Glutamatergic neuron (in vitro differentiated cells): ENCODE measurements around the gene CNTRL. TPM values are rescaled to one million over a fixed set of nuclear protein-coding genes. Genes with fewer than 3 reads are reported as not detected.

ENCODE experiments used
- DNase-seq: peaks from one replicate; pipeline ENCODE4 v3.0.0; 2022
- H3K27ac Mint-ChIP-seq: one replicate; pipeline ENCODE4 v1.8.0; 2020; ENCODE audit warnings: mild to moderate bottlenecking, mixed read lengths, inconsistent platforms; ENCODE audit not compliant: unreplicated experiment
- H3K27me3 Mint-ChIP-seq: one replicate; pipeline ENCODE4 v1.8.0; 2020; ENCODE audit warnings: mild to moderate bottlenecking, moderate library complexity, mixed read lengths, inconsistent platforms; ENCODE audit not compliant: unreplicated experiment
- H3K36me3 Mint-ChIP-seq: one replicate; pipeline ENCODE4 v1.8.0; 2020; ENCODE audit warnings: mild to moderate bottlenecking, mixed read lengths, inconsistent platforms; ENCODE audit not compliant: unreplicated experiment
- H3K4me1 Mint-ChIP-seq: one replicate; pipeline ENCODE4 v1.8.0; 2020; ENCODE audit warnings: mild to moderate bottlenecking, low read depth, mixed read lengths, inconsistent platforms; ENCODE audit not compliant: unreplicated experiment
- H3K4me3 Mint-ChIP-seq: one replicate; pipeline ENCODE4 v1.8.0; 2020; ENCODE audit warnings: mild to moderate bottlenecking, mixed read lengths, inconsistent platforms; ENCODE audit not compliant: unreplicated experiment
- H3K9me3 Mint-ChIP-seq: one replicate; pipeline ENCODE4 v1.8.0; 2020; ENCODE audit warnings: mild to moderate bottlenecking, moderate library complexity, mixed read lengths, inconsistent platforms; ENCODE audit not compliant: unreplicated experiment
- total RNA-seq: library from RNA; stranded (reverse); fragmentation: NEBNext Ultra II Directional; extraction: Animal tissue kit (Norgen Biotek cat#: 25700); gene quantifications from one replicate; pipeline ENCODE4 v1.2.1, GENCODE V29; 2021; ENCODE audit not compliant: unreplicated experiment
- TF ChIP-seq, protein P1 (sequence below): fragments of 200-600 bp; sonication (generic); IDR thresholded peaks from one replicate; pipeline ENCODE4 v1.5.0; 2021; ENCODE audit not compliant: partially characterized antibody, unreplicated experiment

The CNTRL gene
- total RNA-seq, 1 donor from 2014 or later = 9.5 TPM

DNA sequence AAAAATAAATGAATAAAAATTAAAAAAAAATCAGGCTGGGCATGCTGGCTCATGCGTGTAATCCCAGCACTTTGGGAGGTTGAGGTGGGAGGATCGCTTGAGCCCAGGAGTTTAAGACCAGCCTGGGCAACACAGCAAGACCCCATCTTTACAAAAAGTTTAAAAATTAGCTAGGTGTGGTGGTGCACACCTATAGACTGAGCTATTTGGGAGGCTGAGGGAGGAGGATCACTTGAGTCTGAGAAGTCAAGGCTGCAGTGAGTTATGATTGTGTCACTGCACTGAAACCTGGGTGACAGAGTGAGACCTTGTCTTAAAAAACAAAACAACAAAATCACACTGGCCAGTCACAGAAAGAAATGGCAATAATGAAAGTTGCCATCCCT is 3.4 kb upstream of the CNTRL start:
- Mint-ChIP-seq H3K4me1 (peaks cover 4% of the 10 kb centered on the region), H3K27me3 (peaks cover 13% of the 10 kb centered on the region), H3K4me3 (no peak overlapping the region), H3K36me3 (peaks cover 13% of the 10 kb centered on the region), H3K27ac (no peak overlapping the region), H3K9me3 (no peaks in the 10 kb centered on the region)
- DNase-seq = no peak
- TF ChIP-seq, protein P1, sequence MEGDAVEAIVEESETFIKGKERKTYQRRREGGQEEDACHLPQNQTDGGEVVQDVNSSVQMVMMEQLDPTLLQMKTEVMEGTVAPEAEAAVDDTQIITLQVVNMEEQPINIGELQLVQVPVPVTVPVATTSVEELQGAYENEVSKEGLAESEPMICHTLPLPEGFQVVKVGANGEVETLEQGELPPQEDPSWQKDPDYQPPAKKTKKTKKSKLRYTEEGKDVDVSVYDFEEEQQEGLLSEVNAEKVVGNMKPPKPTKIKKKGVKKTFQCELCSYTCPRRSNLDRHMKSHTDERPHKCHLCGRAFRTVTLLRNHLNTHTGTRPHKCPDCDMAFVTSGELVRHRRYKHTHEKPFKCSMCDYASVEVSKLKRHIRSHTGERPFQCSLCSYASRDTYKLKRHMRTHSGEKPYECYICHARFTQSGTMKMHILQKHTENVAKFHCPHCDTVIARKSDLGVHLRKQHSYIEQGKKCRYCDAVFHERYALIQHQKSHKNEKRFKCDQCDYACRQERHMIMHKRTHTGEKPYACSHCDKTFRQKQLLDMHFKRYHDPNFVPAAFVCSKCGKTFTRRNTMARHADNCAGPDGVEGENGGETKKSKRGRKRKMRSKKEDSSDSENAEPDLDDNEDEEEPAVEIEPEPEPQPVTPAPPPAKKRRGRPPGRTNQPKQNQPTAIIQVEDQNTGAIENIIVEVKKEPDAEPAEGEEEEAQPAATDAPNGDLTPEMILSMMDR = no peak

DNA sequence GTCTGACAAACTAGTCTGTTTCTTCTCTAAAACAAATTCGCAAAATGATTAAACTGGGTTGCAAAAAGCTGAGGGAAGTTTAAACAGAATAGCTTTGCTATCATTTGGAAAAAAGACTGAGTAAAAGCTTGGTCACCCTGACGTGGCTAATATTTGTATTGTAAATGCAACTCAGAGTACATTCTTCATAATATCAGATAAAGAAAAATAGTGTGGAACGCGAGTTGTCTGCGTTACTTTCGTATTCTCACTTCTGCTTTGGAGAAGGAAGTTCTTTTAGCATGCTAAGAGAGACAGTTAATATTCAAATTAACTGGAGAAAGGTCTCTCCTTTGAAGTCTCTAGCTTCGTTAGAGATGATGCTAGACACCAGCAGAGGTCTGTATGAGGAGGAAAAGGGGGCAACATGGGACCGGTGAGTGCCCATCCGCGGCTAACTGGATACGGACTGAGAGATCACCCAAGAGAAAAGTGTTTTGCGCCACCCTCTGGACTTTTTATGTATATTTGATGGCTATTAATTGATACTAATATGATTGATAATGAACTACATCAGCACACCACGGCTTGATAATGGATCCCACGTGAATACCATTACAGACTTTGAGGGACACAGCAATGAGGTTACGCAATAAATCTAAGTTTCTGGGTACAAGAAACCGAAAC is 2.9 kb upstream of the CNTRL start:
- DNase-seq = no peak
- Mint-ChIP-seq H3K4me3 (no peak overlapping the region), H3K9me3 (no peaks in the 10 kb centered on the region), H3K36me3 (peaks cover 13% of the 10 kb centered on the region), H3K4me1 (peaks cover 4% of the 10 kb centered on the region), H3K27me3 (peaks cover 17% of the 10 kb centered on the region), H3K27ac (no peak overlapping the region)
- TF ChIP-seq, protein P1 = no peak

DNA sequence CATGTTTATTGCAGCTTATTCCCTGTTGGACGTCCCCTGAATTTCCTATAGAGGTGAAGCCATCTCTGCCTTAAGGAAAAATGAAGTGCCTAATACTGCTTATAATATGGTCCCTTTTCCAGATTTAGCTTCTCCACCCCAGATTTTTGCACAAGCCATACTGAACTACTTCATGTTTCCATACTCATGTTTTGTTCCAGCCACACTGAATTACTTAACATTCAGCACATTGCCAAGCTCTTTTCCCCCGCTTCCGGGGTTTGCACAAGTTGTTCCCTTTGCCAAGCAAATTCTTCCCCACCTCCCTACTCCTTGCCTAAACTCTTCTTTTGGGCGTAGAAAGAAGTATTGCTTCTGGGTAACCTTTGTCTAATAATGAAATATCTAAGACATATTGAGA is 1.7 kb upstream of the CNTRL start:
- Mint-ChIP-seq H3K4me1 (peaks cover 4% of the 10 kb centered on the region), H3K27me3 (peaks cover 17% of the 10 kb centered on the region), H3K36me3 (peaks cover 8% of the 10 kb centered on the region), H3K27ac (no peak overlapping the region), H3K9me3 (no peaks in the 10 kb centered on the region), H3K4me3 (no peak overlapping the region)
- TF ChIP-seq, protein P1 = no peak
- no peak for DNase-seq

DNA sequence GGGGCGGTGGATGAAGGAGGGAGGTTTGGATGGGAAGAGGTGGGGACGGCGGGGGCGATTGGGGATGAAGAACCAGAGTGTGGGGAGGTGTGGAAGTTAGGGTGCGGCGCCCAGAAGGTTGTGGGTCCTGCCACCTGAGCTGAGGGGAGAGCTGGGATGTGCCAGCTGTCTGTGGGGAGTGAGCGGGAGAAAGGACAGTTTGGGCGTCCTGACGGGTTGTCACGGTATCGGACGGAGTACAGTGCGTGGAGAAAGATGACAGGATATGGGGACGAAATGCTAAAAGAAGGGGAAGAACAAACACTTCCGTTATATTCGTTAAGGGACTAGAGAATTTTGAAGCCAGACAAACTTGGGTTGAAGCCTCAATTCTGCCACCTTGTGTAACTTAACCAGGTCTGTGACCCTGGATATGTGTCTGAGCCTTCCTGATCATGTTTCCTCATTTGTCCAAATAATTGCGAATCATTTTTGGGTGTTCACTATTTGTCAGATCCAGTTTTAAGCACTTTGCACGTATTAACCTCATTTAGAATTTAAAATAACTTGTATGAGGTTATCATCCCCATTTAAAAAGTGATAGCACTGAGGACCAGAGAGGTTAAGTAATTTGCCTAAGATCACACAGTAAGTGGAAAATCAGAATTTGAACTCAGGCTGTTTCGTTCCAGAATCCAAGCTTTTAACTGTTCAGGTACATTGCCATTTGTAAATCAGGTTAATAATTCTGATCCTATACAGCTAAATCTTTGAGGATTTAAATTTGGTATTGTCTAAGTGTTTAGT is 689 bp downstream of the CNTRL start:
- Mint-ChIP-seq H3K36me3 (peaks cover 4% of the 10 kb centered on the region), H3K4me1 (peaks cover 4% of the 10 kb centered on the region), H3K9me3 (no peaks in the 10 kb centered on the region), H3K27ac (peak overlapping the region; percentile 74), H3K27me3 (peaks cover 19% of the 10 kb centered on the region), H3K4me3 (peak overlapping the region; percentile 90)
- TF ChIP-seq, protein P1 = no peak
- no peak for DNase-seq

DNA sequence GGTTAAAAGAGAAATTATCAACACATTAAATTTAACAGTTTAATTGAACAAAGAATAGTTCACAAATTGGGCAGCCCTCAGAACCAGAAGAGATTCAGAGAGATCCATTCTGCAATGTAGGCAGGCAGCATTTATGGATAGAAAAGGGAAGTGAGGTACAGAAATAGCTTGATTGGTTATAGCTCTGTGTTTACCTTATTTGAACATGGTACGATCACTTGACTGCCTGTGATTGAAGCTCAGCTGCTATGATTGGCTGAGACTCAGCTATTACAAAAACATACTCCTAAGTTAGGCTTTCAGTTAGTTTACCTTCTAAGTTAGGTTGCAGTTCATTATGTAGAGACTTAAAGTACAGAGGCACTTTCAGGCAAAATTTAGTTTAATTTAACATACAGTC is 7.3 kb downstream of the CNTRL start:
- Mint-ChIP-seq H3K4me1 (no peaks in the 10 kb centered on the region), H3K9me3 (no peaks in the 10 kb centered on the region), H3K4me3 (no peak overlapping the region), H3K27ac (no peak overlapping the region), H3K27me3 (peaks cover 2% of the 10 kb centered on the region), H3K36me3 (no peaks in the 10 kb centered on the region)
- no peak for DNase-seq
- TF ChIP-seq, protein P1 = no peak
